GM18526 (cell line): ENCODE results near the gene CSNK1G3.

Experiments
- POLR2A ChIP-seq: IDR thresholded peaks from 3 replicates; pipeline ENCODE4 v1.6.1; 2011; ENCODE audit not compliant: insufficient read length; ENCODE audit errors: extremely low read depth

The CSNK1G3 gene

GRCh38 chr5:123585871-123586270 is 73.9 kb downstream of the CSNK1G3 start:
- TF ChIP-seq POLR2A, result no peak

GRCh38 chr5:123594434-123594833 is 82.5 kb downstream of the CSNK1G3 start:
- TF ChIP-seq POLR2A, result no peak

GRCh38 chr5:123597018-123597417 is 85.0 kb downstream of the CSNK1G3 start:
- TF ChIP-seq POLR2A, result no peak

GRCh38 chr5:123598028-123598689 is 86.2 kb downstream of the CSNK1G3 start:
- no peak for TF ChIP-seq POLR2A

GRCh38 chr5:123599171-123599570 is 87.2 kb downstream of the CSNK1G3 start:
- no peak for TF ChIP-seq POLR2A

GRCh38 chr5:123601610-123602009 is 89.6 kb downstream of the CSNK1G3 start:
- TF ChIP-seq POLR2A, result no peak

GRCh38 chr5:123605822-123606221 is 93.8 kb downstream of the CSNK1G3 start:
- no peak for TF ChIP-seq POLR2A

- no peak for TF ChIP-seq POLR2A
These were observed 98.2 kb downstream of the CSNK1G3 start for GRCh38 chr5:123610209-123610608.

GRCh38 chr5:123610665-123611405 is 98.9 kb downstream of the CSNK1G3 start:
- TF ChIP-seq POLR2A, result no peak

- TF ChIP-seq POLR2A, result no peak
These were observed 99.4 kb downstream of the CSNK1G3 start for GRCh38 chr5:123611406-123611709.

GRCh38 chr5:123617561-123617960 is 105.6 kb downstream of the CSNK1G3 start:
- TF ChIP-seq POLR2A, result no peak

GRCh38 chr5:123626051-123626450 is 114.1 kb downstream of the CSNK1G3 start:
- no peak for TF ChIP-seq POLR2A

GRCh38 chr5:123628860-123629544 is 117.0 kb downstream of the CSNK1G3 start:
- TF ChIP-seq POLR2A, result no peak

- no peak for TF ChIP-seq POLR2A
These were observed 124.0 kb downstream of the CSNK1G3 start for GRCh38 chr5:123636006-123636405.

- no peak for TF ChIP-seq POLR2A
These were observed 127.3 kb downstream of the CSNK1G3 start for GRCh38 chr5:123639244-123639643.

- TF ChIP-seq POLR2A, result no peak
These were observed 133.1 kb downstream of the CSNK1G3 start for GRCh38 chr5:123645024-123645603.

- no peak for TF ChIP-seq POLR2A
These were observed 135.1 kb downstream of the CSNK1G3 start for GRCh38 chr5:123647066-123647465.

- TF ChIP-seq POLR2A, result no peak
These were observed 139.3 kb downstream of the CSNK1G3 start for GRCh38 chr5:123651234-123651633.
